WTC11 (cell line): Measurements from ENCODE around the gene KLK13. TPM values are rescaled to one million over a fixed set of nuclear protein-coding genes. Genes with fewer than 3 reads are reported as not detected.

ENCODE experiments used
- ATAC-seq: fragments of 200-7000 bp; cut with Tn5 transposase; 2 replicates; pipeline ENCODE4 v1.10.0; 2021; ENCODE audit warnings: mild to moderate bottlenecking, moderate library complexity
- CTCF ChIA-PET: fragments of 300-600 bp; sonication (Branson Sonifier 250); formaldehyde crosslinking; loops from one replicate; lab custom pipeline; 2021; ENCODE audit warnings: antibody characterized with exemption; lab: Charles Lee
- POLR2A ChIA-PET: fragments of 350-600 bp; sonication (Branson Sonifier 250); formaldehyde crosslinking; loops from one replicate; lab custom pipeline; 2021; ENCODE audit warnings: antibody characterized with exemption; lab: Charles Lee
- DNase-seq: peaks from one replicate; pipeline ENCODE4 v3.0.0; 2021; ENCODE audit warnings: low spot score
- H3K27ac Mint-ChIP-seq: 2 replicates; pipeline ENCODE4 v1.8.0; 2021; ENCODE audit warnings: mixed read lengths
- H3K27me3 Mint-ChIP-seq: 2 replicates; pipeline ENCODE4 v1.8.0; 2021; ENCODE audit warnings: low read depth, mild to moderate bottlenecking, moderate library complexity, mixed read lengths
- H3K36me3 Mint-ChIP-seq: 2 replicates; pipeline ENCODE4 v1.8.0; 2021; ENCODE audit warnings: mixed read lengths
- H3K4me1 Mint-ChIP-seq: 2 replicates; pipeline ENCODE4 v1.8.0; 2022; ENCODE audit warnings: mixed read lengths
- H3K4me3 Mint-ChIP-seq: 2 replicates; pipeline ENCODE4 v1.8.0; 2021; ENCODE audit warnings: mild to moderate bottlenecking, moderate library complexity, mixed read lengths
- H3K9me3 Mint-ChIP-seq: 2 replicates; pipeline ENCODE4 v1.8.0; 2021; ENCODE audit warnings: mixed read lengths
- CBFB ChIP-seq: sonication (generic); formaldehyde crosslinking; IDR thresholded peaks from 2 replicates; pipeline ENCODE4 v1.8.1; 2022; ENCODE audit warnings: mild to moderate bottlenecking, low read depth, missing genetic modification reagents
- ETV6 ChIP-seq: sonication (generic); formaldehyde crosslinking; IDR thresholded peaks from 2 replicates; pipeline ENCODE4 v1.8.1; 2022; ENCODE audit warnings: mild to moderate bottlenecking, missing genetic modification reagents
- TEAD1 ChIP-seq: sonication (generic); formaldehyde crosslinking; IDR thresholded peaks from 2 replicates; pipeline ENCODE4 v1.8.0; 2022; ENCODE audit warnings: mild to moderate bottlenecking, missing genetic modification reagents
- ZBTB21 ChIP-seq: sonication (generic); formaldehyde crosslinking; IDR thresholded peaks from 2 replicates; pipeline ENCODE4 v1.8.1; 2023; ENCODE audit warnings: mild to moderate bottlenecking, missing genetic modification reagents, borderline replicate concordance
- ZNF219 ChIP-seq: sonication (generic); formaldehyde crosslinking; IDR thresholded peaks from 2 replicates; pipeline ENCODE4 v1.8.0; 2023; ENCODE audit warnings: missing genetic modification reagents, mild to moderate bottlenecking, borderline replicate concordance
- ZNF232 ChIP-seq: sonication (generic); formaldehyde crosslinking; IDR thresholded peaks from 2 replicates; pipeline ENCODE4 v1.8.0; 2022; ENCODE audit warnings: mild to moderate bottlenecking, missing genetic modification reagents
- total RNA-seq: library from RNA; stranded (reverse); gene quantifications from 3 replicates; pipeline ENCODE4 v1.2.3, GENCODE V29; 2021
- TF ChIP-seq, protein P1 (sequence below): fragments of 250-450 bp; sonication (Bioruptor Pico); IDR thresholded peaks from 2 replicates; pipeline ENCODE4 v1.9.0; 2021; ENCODE audit warnings: mild to moderate bottlenecking, borderline replicate concordance
- TF ChIP-seq, protein P2 (sequence below): fragments of 200-600 bp; IDR thresholded peaks from 2 replicates; pipeline ENCODE4 v1.8.0; 2022; ENCODE audit warnings: antibody characterized with exemption
- TF ChIP-seq, protein P3 (sequence below): sonication (generic); formaldehyde crosslinking; IDR thresholded peaks from 2 replicates; pipeline ENCODE4 v1.8.0; 2022; ENCODE audit warnings: missing genetic modification reagents
- TF ChIP-seq, protein P4 (sequence below): sonication (generic); formaldehyde crosslinking; IDR thresholded peaks from 2 replicates; pipeline ENCODE4 v1.8.1; 2023; ENCODE audit warnings: mild to moderate bottlenecking, moderate library complexity, missing genetic modification reagents

The KLK13 gene
- total RNA-seq, 1 experiment from 2014 or later, result 3.1 TPM

DNA sequence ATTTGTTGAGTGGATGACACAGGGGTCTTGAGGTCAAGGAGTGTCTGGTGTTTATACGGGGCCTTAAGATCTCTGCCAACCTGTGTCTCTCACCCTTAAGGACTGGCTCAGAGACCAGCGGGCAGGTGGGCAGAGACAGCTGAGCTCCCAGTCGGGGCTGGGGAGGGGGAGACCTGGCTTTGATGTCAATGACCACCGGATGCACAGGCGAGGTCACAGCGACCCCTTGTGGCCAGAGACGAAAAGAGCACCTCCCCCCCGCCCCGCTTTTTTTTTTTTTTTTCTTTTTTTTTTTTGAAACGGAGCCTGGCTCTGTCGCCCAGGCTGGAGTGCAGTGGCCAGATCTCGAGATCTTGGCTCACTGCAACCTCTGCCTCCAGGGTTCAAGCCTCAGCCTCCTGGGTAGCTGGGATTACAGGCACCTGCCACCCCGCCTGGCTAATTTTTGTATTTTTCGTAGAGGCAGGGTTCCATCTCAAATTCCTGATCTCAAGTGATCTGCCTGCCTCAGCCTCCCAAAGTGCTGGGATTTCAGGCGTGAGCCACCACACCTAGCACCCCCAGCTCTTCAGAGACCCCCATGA lies 29.9 kb upstream of the KLK13 start:
- ATAC-seq, result peak; percentile 60
- Mint-ChIP-seq H3K9me3 (no peaks in the 10 kb centered on the region), H3K4me1 (peaks cover 17% of the 10 kb centered on the region), H3K4me3 (no peak overlapping the region), H3K36me3 (no peaks in the 10 kb centered on the region), H3K27ac (no peak overlapping the region)
- DNase-seq, result peak; percentile 75
- POLR2A ChIA-PET, result interaction anchor here (0.6 to 0.7 kb wide), 3 partner anchors 48 to 308 kb away, joined by 3 to 6 read pairs (median 6); no protein-coding TSS in a partner anchor
- TF ChIP-seq, protein P1, sequence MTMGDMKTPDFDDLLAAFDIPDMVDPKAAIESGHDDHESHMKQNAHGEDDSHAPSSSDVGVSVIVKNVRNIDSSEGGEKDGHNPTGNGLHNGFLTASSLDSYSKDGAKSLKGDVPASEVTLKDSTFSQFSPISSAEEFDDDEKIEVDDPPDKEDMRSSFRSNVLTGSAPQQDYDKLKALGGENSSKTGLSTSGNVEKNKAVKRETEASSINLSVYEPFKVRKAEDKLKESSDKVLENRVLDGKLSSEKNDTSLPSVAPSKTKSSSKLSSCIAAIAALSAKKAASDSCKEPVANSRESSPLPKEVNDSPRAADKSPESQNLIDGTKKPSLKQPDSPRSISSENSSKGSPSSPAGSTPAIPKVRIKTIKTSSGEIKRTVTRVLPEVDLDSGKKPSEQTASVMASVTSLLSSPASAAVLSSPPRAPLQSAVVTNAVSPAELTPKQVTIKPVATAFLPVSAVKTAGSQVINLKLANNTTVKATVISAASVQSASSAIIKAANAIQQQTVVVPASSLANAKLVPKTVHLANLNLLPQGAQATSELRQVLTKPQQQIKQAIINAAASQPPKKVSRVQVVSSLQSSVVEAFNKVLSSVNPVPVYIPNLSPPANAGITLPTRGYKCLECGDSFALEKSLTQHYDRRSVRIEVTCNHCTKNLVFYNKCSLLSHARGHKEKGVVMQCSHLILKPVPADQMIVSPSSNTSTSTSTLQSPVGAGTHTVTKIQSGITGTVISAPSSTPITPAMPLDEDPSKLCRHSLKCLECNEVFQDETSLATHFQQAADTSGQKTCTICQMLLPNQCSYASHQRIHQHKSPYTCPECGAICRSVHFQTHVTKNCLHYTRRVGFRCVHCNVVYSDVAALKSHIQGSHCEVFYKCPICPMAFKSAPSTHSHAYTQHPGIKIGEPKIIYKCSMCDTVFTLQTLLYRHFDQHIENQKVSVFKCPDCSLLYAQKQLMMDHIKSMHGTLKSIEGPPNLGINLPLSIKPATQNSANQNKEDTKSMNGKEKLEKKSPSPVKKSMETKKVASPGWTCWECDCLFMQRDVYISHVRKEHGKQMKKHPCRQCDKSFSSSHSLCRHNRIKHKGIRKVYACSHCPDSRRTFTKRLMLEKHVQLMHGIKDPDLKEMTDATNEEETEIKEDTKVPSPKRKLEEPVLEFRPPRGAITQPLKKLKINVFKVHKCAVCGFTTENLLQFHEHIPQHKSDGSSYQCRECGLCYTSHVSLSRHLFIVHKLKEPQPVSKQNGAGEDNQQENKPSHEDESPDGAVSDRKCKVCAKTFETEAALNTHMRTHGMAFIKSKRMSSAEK (CRISPR knock-in tag), result no peak
- TF ChIP-seq CBFB (CRISPR knock-in tag) (no peak), ZNF232 (CRISPR knock-in tag) (no peak)
- TF ChIP-seq, protein P2, sequence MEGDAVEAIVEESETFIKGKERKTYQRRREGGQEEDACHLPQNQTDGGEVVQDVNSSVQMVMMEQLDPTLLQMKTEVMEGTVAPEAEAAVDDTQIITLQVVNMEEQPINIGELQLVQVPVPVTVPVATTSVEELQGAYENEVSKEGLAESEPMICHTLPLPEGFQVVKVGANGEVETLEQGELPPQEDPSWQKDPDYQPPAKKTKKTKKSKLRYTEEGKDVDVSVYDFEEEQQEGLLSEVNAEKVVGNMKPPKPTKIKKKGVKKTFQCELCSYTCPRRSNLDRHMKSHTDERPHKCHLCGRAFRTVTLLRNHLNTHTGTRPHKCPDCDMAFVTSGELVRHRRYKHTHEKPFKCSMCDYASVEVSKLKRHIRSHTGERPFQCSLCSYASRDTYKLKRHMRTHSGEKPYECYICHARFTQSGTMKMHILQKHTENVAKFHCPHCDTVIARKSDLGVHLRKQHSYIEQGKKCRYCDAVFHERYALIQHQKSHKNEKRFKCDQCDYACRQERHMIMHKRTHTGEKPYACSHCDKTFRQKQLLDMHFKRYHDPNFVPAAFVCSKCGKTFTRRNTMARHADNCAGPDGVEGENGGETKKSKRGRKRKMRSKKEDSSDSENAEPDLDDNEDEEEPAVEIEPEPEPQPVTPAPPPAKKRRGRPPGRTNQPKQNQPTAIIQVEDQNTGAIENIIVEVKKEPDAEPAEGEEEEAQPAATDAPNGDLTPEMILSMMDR, result peak; percentile 89
- TF ChIP-seq, all 79 proteins: peak for 1
- no peaks in the 10 kb centered on the region for H3K27me3 Mint-ChIP-seq
- CTCF ChIA-PET, result interaction anchor here (0.6 to 8.2 kb wide), 64 partner anchors 8 to 652 kb away, joined by 3 to 347 read pairs (median 4); partner anchors contain the start of genes ACP4, CLEC11A, CTU1 and KLK10

DNA sequence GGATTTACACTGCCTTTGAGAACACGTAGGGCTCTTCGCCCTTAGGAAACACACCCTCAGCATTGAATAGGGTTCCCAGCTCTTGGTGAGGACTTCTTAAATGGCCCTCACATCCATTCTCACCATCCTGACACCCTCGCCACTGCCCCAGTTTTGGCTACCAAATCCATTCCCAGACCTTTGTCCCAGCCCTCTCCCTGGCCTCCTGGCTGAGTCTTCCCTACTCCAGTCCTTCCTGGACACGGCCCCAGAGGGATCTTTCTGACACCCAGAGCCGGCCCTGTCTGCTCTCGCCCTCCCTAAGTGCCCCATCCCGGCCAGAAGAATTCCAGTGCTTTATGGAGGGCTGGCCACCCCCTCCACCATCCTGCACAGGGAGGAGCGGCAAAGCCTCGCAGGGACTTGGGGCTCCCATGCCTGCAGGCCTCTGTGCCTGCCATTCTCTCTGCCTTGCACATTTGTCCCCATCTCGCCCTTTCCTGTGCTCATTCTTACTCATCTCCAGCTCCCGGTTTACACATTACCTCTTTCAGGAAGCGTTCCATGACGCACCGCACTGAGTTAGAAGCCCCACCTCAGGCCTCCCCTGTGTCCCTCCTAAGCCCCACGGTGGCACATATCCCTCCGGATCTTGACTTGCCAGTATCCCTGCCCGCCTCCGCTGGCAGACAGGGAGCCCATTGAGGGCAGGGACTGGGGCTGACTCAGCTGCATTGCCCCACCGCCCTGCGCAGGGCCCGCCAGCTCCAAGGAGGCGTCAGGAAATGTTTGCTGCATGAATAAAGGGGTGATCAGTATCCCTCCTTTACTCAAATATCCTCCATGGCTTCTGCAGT lies 28.8 kb upstream of the KLK13 start:
- H3K9me3 Mint-ChIP-seq, result no peaks in the 10 kb centered on the region
- no peaks in the 10 kb centered on the region for H3K36me3 Mint-ChIP-seq
- H3K27me3 Mint-ChIP-seq, result no peaks in the 10 kb centered on the region
- no peak for ATAC-seq
- no peak overlapping the region for H3K4me3 Mint-ChIP-seq
- H3K27ac Mint-ChIP-seq, result no peak overlapping the region
- TF ChIP-seq ZBTB21 (CRISPR knock-in tag) (no peak), ETV6 (CRISPR knock-in tag) (no peak), TEAD1 (CRISPR knock-in tag) (no peak), ZNF219 (no peak)
- TF ChIP-seq, protein P3, sequence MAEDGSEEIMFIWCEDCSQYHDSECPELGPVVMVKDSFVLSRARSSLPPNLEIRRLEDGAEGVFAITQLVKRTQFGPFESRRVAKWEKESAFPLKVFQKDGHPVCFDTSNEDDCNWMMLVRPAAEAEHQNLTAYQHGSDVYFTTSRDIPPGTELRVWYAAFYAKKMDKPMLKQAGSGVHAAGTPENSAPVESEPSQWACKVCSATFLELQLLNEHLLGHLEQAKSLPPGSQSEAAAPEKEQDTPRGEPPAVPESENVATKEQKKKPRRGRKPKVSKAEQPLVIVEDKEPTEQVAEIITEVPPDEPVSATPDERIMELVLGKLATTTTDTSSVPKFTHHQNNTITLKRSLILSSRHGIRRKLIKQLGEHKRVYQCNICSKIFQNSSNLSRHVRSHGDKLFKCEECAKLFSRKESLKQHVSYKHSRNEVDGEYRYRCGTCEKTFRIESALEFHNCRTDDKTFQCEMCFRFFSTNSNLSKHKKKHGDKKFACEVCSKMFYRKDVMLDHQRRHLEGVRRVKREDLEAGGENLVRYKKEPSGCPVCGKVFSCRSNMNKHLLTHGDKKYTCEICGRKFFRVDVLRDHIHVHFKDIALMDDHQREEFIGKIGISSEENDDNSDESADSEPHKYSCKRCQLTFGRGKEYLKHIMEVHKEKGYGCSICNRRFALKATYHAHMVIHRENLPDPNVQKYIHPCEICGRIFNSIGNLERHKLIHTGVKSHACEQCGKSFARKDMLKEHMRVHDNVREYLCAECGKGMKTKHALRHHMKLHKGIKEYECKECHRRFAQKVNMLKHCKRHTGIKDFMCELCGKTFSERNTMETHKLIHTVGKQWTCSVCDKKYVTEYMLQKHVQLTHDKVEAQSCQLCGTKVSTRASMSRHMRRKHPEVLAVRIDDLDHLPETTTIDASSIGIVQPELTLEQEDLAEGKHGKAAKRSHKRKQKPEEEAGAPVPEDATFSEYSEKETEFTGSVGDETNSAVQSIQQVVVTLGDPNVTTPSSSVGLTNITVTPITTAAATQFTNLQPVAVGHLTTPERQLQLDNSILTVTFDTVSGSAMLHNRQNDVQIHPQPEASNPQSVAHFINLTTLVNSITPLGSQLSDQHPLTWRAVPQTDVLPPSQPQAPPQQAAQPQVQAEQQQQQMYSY, result peak; percentile 71
- TF ChIP-seq, protein P4, sequence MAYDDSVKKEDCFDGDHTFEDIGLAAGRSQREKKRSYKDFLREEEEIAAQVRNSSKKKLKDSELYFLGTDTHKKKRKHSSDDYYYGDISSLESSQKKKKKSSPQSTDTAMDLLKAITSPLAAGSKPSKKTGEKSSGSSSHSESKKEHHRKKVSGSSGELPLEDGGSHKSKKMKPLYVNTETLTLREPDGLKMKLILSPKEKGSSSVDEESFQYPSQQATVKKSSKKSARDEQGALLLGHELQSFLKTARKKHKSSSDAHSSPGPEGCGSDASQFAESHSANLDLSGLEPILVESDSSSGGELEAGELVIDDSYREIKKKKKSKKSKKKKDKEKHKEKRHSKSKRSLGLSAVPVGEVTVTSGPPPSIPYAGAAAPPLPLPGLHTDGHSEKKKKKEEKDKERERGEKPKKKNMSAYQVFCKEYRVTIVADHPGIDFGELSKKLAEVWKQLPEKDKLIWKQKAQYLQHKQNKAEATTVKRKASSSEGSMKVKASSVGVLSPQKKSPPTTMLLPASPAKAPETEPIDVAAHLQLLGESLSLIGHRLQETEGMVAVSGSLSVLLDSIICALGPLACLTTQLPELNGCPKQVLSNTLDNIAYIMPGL (CRISPR knock-in tag), result no peak
- CTCF ChIA-PET, result interaction anchor here (0.6 to 8.2 kb wide), 53 partner anchors 7 to 390 kb away, joined by 3 to 347 read pairs (median 4); partner anchors contain the start of genes ACP4, CLEC11A, CTU1 and KLK10
- POLR2A ChIA-PET, result interaction anchor here (0.6 to 0.7 kb wide), 2 partner anchors 47 to 73 kb away, joined by 3 to 6 read pairs; no protein-coding TSS in a partner anchor
- peaks cover 17% of the 10 kb centered on the region for H3K4me1 Mint-ChIP-seq
- no peak for DNase-seq
